ENCODE measurements around the gene TCF4.

DNA sequence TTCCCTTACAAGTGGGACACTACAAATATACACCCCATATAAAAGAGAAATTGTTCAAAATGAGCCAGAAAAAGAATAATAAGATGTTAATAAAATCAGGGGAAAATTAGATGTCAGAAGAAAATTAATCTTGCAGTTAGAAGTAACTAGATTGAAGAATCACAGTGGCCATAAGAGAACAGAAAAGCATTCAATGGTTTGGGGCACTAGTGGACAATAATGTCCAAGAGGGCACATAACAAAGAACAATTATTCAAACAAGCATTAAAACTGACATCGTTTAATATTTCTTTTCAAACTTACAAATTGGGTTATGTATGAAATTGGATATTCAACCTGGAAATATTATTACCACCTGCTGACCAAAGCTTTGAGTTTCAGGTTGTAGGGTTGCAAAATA is 12.9 kb downstream of the TCF4 start:
- TF ChIP-seq, protein P1, sequence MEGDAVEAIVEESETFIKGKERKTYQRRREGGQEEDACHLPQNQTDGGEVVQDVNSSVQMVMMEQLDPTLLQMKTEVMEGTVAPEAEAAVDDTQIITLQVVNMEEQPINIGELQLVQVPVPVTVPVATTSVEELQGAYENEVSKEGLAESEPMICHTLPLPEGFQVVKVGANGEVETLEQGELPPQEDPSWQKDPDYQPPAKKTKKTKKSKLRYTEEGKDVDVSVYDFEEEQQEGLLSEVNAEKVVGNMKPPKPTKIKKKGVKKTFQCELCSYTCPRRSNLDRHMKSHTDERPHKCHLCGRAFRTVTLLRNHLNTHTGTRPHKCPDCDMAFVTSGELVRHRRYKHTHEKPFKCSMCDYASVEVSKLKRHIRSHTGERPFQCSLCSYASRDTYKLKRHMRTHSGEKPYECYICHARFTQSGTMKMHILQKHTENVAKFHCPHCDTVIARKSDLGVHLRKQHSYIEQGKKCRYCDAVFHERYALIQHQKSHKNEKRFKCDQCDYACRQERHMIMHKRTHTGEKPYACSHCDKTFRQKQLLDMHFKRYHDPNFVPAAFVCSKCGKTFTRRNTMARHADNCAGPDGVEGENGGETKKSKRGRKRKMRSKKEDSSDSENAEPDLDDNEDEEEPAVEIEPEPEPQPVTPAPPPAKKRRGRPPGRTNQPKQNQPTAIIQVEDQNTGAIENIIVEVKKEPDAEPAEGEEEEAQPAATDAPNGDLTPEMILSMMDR (IDR thresholded peaks at IDR 0.05) = no peak
- TF ChIP-seq POLR2A (IDR thresholded peaks at IDR 0.05) = no peak
